HCT116 (cell line): ENCODE results near the gene SLC13A3.

ENCODE experiments used
- CBX3 ChIP-seq: IDR thresholded peaks from 2 replicates; pipeline ENCODE4 v1.6.1; 2012; ENCODE audit warnings: low read depth
- EZH2 ChIP-seq: fragments of 200-600 bp; sonication (generic); IDR thresholded peaks from 2 replicates; pipeline ENCODE4 v1.6.1; 2017; ENCODE audit warnings: antibody characterized with exemption, mixed run types
- FOSL1 ChIP-seq: IDR thresholded peaks from 2 replicates; pipeline ENCODE4 v1.6.1; 2012; ENCODE audit warnings: low read depth
- JUND ChIP-seq: IDR thresholded peaks from 2 replicates; pipeline ENCODE4 v1.6.1; 2012
- POLR2A ChIP-seq: IDR thresholded peaks from 2 replicates; pipeline ENCODE4 v1.7.0; 2011; ENCODE audit warnings: borderline replicate concordance; ENCODE audit not compliant: insufficient read depth, insufficient read length; ENCODE audit errors: extremely low read depth
- RAD21 ChIP-seq: IDR thresholded peaks from 2 replicates; pipeline ENCODE4 v1.6.1; 2012; ENCODE audit warnings: low read depth, mild to moderate bottlenecking
- SIN3A ChIP-seq: IDR thresholded peaks from 2 replicates; pipeline ENCODE4 v1.6.1; 2012; ENCODE audit warnings: low read depth
- ZBTB33 ChIP-seq: IDR thresholded peaks from 2 replicates; pipeline ENCODE4 v1.6.1; 2011; ENCODE audit warnings: mild to moderate bottlenecking, low read length, moderate library complexity; ENCODE audit not compliant: insufficient replicate concordance; ENCODE audit errors: extremely low read depth
- ZFX ChIP-seq: fragments of 450-650 bp; IDR thresholded peaks from 2 replicates; pipeline ENCODE4 v1.6.1; 2017
- TF ChIP-seq, protein P1 (sequence below), 3 experiments: fragments of 200-600 bp in 1 of 3; sonication (generic) in 1 of 3; IDR thresholded peaks in 2 of 3; conservative IDR thresholded peaks in 1 of 3; 2 replicates each; pipeline ENCODE4 v1.5.1; 2012 to 2017; ENCODE audit warnings: low read depth in 2 of 3, low read length in 2 of 3, antibody characterized with exemption in 1 of 3, borderline replicate concordance in 1 of 3, control low read depth in 1 of 3, mild to moderate bottlenecking in 1 of 3, mixed read lengths in 1 of 3, mixed run types in 1 of 3, moderate library complexity in 1 of 3; ENCODE audit not compliant: insufficient read depth in 1 of 3
- TF ChIP-seq, protein P2 (sequence below): IDR thresholded peaks from 2 replicates; pipeline ENCODE4 v1.6.1; 2012; ENCODE audit warnings: low read depth
- TF ChIP-seq, protein P3 (sequence below): IDR thresholded peaks from 2 replicates; pipeline ENCODE4 v1.6.1; 2012
- TF ChIP-seq, protein P4 (sequence below): IDR thresholded peaks from 2 replicates; pipeline ENCODE4 v1.6.1; 2012

DNA sequence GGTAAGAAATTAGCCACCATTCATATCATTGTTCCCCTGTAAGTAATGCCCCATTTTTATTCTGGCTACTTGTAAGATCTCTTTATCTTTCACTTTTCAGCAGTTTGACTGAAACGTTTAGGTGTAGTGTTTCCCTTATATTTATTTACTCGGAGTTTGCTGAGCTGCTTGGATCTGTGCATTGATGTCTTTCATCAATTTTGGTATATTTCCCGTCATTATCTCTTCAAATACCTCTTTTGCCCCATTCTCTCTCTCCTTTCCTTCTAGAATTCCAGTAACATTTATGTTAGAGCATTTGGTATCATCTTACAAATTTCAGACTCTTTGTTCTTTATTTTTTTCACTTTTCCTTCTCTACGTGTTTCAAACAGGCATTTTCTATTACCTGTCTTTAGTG is 9.2 kb upstream of the SLC13A3 start:
- TF ChIP-seq ZBTB33, result no peak
- TF ChIP-seq, protein P1, sequence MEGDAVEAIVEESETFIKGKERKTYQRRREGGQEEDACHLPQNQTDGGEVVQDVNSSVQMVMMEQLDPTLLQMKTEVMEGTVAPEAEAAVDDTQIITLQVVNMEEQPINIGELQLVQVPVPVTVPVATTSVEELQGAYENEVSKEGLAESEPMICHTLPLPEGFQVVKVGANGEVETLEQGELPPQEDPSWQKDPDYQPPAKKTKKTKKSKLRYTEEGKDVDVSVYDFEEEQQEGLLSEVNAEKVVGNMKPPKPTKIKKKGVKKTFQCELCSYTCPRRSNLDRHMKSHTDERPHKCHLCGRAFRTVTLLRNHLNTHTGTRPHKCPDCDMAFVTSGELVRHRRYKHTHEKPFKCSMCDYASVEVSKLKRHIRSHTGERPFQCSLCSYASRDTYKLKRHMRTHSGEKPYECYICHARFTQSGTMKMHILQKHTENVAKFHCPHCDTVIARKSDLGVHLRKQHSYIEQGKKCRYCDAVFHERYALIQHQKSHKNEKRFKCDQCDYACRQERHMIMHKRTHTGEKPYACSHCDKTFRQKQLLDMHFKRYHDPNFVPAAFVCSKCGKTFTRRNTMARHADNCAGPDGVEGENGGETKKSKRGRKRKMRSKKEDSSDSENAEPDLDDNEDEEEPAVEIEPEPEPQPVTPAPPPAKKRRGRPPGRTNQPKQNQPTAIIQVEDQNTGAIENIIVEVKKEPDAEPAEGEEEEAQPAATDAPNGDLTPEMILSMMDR (IDR thresholded peaks at IDR 0.05 in 2 of 3, conservative IDR thresholded peaks at IDR 0.05 in 1 of 3; ENCODE audit: borderline replicate concordance in 1 of 3, insufficient read depth in 1 of 3, low read depth in 2 of 3, low read length in 2 of 3), result no peak
- no peak for TF ChIP-seq EZH2
- no peak for TF ChIP-seq POLR2A
- no peak for TF ChIP-seq SIN3A
- TF ChIP-seq, protein P2, sequence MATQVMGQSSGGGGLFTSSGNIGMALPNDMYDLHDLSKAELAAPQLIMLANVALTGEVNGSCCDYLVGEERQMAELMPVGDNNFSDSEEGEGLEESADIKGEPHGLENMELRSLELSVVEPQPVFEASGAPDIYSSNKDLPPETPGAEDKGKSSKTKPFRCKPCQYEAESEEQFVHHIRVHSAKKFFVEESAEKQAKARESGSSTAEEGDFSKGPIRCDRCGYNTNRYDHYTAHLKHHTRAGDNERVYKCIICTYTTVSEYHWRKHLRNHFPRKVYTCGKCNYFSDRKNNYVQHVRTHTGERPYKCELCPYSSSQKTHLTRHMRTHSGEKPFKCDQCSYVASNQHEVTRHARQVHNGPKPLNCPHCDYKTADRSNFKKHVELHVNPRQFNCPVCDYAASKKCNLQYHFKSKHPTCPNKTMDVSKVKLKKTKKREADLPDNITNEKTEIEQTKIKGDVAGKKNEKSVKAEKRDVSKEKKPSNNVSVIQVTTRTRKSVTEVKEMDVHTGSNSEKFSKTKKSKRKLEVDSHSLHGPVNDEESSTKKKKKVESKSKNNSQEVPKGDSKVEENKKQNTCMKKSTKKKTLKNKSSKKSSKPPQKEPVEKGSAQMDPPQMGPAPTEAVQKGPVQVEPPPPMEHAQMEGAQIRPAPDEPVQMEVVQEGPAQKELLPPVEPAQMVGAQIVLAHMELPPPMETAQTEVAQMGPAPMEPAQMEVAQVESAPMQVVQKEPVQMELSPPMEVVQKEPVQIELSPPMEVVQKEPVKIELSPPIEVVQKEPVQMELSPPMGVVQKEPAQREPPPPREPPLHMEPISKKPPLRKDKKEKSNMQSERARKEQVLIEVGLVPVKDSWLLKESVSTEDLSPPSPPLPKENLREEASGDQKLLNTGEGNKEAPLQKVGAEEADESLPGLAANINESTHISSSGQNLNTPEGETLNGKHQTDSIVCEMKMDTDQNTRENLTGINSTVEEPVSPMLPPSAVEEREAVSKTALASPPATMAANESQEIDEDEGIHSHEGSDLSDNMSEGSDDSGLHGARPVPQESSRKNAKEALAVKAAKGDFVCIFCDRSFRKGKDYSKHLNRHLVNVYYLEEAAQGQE, result no peak
- TF ChIP-seq RAD21, result no peak
- TF ChIP-seq ZFX, result no peak
- no peak for TF ChIP-seq JUND
- TF ChIP-seq, protein P3, sequence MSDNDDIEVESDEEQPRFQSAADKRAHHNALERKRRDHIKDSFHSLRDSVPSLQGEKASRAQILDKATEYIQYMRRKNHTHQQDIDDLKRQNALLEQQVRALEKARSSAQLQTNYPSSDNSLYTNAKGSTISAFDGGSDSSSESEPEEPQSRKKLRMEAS, result no peak
- no peak for TF ChIP-seq CBX3
- TF ChIP-seq, protein P4, sequence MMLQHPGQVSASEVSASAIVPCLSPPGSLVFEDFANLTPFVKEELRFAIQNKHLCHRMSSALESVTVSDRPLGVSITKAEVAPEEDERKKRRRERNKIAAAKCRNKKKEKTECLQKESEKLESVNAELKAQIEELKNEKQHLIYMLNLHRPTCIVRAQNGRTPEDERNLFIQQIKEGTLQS, result no peak
- no peak for TF ChIP-seq FOSL1
